Measurements from ENCODE around the gene POU2AF1. TPM values are rescaled to one million over a fixed set of nuclear protein-coding genes. Genes with fewer than 3 reads are reported as not detected.

Gene POU2AF1
- total and polyA plus RNA-seq, 2 experiments from 2014 or later: not detected

GRCh38 chr11:111414936-111415335 is 35.9 kb upstream of the POU2AF1 start:
- Mint-ChIP-seq H3K27me3 (ENCODE audit: insufficient read depth, low read depth, poor library complexity) (peaks cover 9% of the 10 kb centered on the region), H3K4me1 (peaks cover 8% of the 10 kb centered on the region; the same call in 2 of the 3 replicates), H3K27ac (no peak overlapping the region), H3K9me3 (no peaks in the 10 kb centered on the region), H3K36me3 (ENCODE audit: low read depth) (no peaks in the 10 kb centered on the region), H3K4me3 (no peak overlapping the region)
- H3K79me2 ChIP-seq (replicated peaks; ENCODE audit: insufficient read depth): no peaks in the 10 kb centered on the region
- H3K27ac ChIP-seq (ENCODE audit: low read depth): no peak overlapping the region
- H3K4me3 ChIP-seq: no peak overlapping the region
- no peak overlapping the region for H3K4me2 ChIP-seq
- H2AFZ ChIP-seq: no peak overlapping the region
- no peaks in the 10 kb centered on the region for H3K36me3 ChIP-seq (ENCODE audit: insufficient read depth)
- H3K27me3 ChIP-seq (ENCODE audit: insufficient read depth): no peaks in the 10 kb centered on the region
- H3F3A ChIP-seq (replicated peaks; ENCODE audit: low read depth): no peaks in the 10 kb centered on the region
- ATAC-seq (no peak), DNase-seq (ENCODE audit: low spot score) (no peak)
- H3K4me1 ChIP-seq (ENCODE audit: insufficient read depth): no peaks in the 10 kb centered on the region
- TF ChIP-seq STAT1 (IDR thresholded peaks at IDR 0.05; ENCODE audit: unreplicated experiment): no peak
- no peak for TF ChIP-seq JUNB (IDR thresholded peaks at IDR 0.05; ENCODE audit: unreplicated experiment)
- TF ChIP-seq CTCF (conservative IDR thresholded peaks at IDR 0.05; ENCODE audit: low read depth in 2 of 2): no peak
- TF ChIP-seq POLR2AphosphoS5 (IDR thresholded peaks at IDR 0.05; ENCODE audit: low read depth): no peak
- no peak for TF ChIP-seq ZNF331 (CRISPR knock-in tag; IDR thresholded peaks at IDR 0.05; ENCODE audit: low read depth)
- TF ChIP-seq CREB1 (CRISPR knock-in tag; IDR thresholded peaks at IDR 0.05; ENCODE audit: low read depth): no peak
- TF ChIP-seq, protein P1, sequence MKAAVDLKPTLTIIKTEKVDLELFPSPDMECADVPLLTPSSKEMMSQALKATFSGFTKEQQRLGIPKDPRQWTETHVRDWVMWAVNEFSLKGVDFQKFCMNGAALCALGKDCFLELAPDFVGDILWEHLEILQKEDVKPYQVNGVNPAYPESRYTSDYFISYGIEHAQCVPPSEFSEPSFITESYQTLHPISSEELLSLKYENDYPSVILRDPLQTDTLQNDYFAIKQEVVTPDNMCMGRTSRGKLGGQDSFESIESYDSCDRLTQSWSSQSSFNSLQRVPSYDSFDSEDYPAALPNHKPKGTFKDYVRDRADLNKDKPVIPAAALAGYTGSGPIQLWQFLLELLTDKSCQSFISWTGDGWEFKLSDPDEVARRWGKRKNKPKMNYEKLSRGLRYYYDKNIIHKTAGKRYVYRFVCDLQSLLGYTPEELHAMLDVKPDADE (IDR thresholded peaks at IDR 0.05): no peak
- no peak for TF ChIP-seq EZH2 (IDR thresholded peaks at IDR 0.05; ENCODE audit: low read depth, unreplicated experiment)
- TF ChIP-seq ZNF114 (CRISPR knock-in tag; IDR thresholded peaks at IDR 0.05): no peak
- TF ChIP-seq EZH2phosphoT487 (IDR thresholded peaks at IDR 0.05; ENCODE audit: unreplicated experiment): no peak
- TF ChIP-seq, protein P2, sequence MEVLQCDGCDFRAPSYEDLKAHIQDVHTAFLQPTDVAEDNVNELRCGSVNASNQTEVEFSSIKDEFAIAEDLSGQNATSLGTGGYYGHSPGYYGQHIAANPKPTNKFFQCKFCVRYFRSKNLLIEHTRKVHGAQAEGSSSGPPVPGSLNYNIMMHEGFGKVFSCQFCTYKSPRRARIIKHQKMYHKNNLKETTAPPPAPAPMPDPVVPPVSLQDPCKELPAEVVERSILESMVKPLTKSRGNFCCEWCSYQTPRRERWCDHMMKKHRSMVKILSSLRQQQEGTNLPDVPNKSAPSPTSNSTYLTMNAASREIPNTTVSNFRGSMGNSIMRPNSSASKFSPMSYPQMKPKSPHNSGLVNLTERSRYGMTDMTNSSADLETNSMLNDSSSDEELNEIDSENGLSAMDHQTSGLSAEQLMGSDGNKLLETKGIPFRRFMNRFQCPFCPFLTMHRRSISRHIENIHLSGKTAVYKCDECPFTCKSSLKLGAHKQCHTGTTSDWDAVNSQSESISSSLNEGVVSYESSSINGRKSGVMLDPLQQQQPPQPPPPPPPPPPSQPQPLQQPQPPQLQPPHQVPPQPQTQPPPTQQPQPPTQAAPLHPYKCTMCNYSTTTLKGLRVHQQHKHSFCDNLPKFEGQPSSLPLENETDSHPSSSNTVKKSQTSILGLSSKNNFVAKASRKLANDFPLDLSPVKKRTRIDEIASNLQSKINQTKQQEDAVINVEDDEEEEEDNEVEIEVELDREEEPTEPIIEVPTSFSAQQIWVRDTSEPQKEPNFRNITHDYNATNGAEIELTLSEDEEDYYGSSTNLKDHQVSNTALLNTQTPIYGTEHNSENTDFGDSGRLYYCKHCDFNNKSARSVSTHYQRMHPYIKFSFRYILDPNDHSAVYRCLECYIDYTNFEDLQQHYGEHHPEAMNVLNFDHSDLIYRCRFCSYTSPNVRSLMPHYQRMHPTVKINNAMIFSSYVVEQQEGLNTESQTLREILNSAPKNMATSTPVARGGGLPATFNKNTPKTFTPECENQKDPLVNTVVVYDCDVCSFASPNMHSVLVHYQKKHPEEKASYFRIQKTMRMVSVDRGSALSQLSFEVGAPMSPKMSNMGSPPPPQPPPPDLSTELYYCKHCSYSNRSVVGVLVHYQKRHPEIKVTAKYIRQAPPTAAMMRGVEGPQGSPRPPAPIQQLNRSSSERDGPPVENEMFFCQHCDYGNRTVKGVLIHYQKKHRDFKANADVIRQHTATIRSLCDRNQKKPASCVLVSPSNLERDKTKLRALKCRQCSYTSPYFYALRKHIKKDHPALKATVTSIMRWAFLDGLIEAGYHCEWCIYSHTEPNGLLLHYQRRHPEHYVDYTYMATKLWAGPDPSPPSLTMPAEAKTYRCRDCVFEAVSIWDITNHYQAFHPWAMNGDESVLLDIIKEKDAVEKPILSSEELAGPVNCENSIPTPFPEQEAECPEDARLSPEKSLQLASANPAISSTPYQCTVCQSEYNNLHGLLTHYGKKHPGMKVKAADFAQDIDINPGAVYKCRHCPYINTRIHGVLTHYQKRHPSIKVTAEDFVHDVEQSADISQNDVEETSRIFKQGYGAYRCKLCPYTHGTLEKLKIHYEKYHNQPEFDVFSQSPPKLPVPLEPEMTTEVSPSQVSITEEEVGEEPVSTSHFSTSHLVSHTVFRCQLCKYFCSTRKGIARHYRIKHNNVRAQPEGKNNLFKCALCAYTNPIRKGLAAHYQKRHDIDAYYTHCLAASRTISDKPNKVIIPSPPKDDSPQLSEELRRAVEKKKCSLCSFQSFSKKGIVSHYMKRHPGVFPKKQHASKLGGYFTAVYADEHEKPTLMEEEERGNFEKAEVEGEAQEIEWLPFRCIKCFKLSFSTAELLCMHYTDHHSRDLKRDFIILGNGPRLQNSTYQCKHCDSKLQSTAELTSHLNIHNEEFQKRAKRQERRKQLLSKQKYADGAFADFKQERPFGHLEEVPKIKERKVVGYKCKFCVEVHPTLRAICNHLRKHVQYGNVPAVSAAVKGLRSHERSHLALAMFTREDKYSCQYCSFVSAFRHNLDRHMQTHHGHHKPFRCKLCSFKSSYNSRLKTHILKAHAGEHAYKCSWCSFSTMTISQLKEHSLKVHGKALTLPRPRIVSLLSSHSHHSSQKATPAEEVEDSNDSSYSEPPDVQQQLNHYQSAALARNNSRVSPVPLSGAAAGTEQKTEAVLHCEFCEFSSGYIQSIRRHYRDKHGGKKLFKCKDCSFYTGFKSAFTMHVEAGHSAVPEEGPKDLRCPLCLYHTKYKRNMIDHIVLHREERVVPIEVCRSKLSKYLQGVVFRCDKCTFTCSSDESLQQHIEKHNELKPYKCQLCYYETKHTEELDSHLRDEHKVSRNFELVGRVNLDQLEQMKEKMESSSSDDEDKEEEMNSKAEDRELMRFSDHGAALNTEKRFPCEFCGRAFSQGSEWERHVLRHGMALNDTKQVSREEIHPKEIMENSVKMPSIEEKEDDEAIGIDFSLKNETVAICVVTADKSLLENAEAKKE (CRISPR knock-in tag; IDR thresholded peaks at IDR 0.05): no peak
- TF ChIP-seq NANOG (IDR thresholded peaks at IDR 0.05; ENCODE audit: borderline replicate concordance): no peak
- TF ChIP-seq REST (IDR thresholded peaks at IDR 0.05; ENCODE audit: unreplicated experiment): no peak
- H3K9me2 ChIP-seq (ENCODE audit: insufficient read depth): peaks cover 12% of the 10 kb centered on the region; the same call in 1 of the 2 replicates
- H4K20me1 ChIP-seq (replicated peaks; ENCODE audit: insufficient read depth): no peaks in the 10 kb centered on the region

Data from GM23338 (cell line).